ENCODE data around the gene TCF7L2.
A peak's percentile ranks its signal among the peaks of the same experiment; 100 is the strongest.

TCF7L2 gene

GRCh38 chr10:113020838-113021237 lies 70.8 kb downstream of the TCF7L2 start:
- DNase-seq, result peak in 8 of 58 donors; percentile 9 to 44 (median 22)

GRCh38 chr10:113021268-113022040 lies 71.4 kb downstream of the TCF7L2 start:
- peak in 38 of 58 donors; percentile 4 to 81 (median 40) for DNase-seq

GRCh38 chr10:113022265-113022664 lies 72.2 kb downstream of the TCF7L2 start:
- no peak for DNase-seq

- no peak for DNase-seq
These were observed 73.0 kb downstream of the TCF7L2 start for GRCh38 chr10:113023017-113023416.

- no peak for DNase-seq
These were observed 74.9 kb downstream of the TCF7L2 start for GRCh38 chr10:113024930-113025329.

GRCh38 chr10:113025487-113025886 lies 75.4 kb downstream of the TCF7L2 start:
- no peak for DNase-seq

GRCh38 chr10:113026679-113027078 lies 76.6 kb downstream of the TCF7L2 start:
- no peak for DNase-seq

- no peak for DNase-seq
These were observed 77.2 kb downstream of the TCF7L2 start for GRCh38 chr10:113027230-113027573.

GRCh38 chr10:113027574-113028455 lies 77.8 kb downstream of the TCF7L2 start:
- DNase-seq, result peak in 5 of 58 donors; percentile 23 to 55 (median 32)

GRCh38 chr10:113028456-113029440 lies 78.7 kb downstream of the TCF7L2 start:
- peak in 11 of 58 donors; percentile 4 to 49 (median 16) for DNase-seq

- no peak for DNase-seq
These were observed 80.4 kb downstream of the TCF7L2 start for GRCh38 chr10:113030453-113030852.

GRCh38 chr10:113031147-113031546 lies 81.1 kb downstream of the TCF7L2 start:
- DNase-seq, result no peak

- no peak for DNase-seq
These were observed 83.9 kb downstream of the TCF7L2 start for GRCh38 chr10:113033991-113034390.

GRCh38 chr10:113035732-113036312 lies 85.8 kb downstream of the TCF7L2 start:
- DNase-seq, result no peak

- no peak for DNase-seq
These were observed 86.6 kb downstream of the TCF7L2 start for GRCh38 chr10:113036619-113037018.

GRCh38 chr10:113037218-113037617 lies 87.2 kb downstream of the TCF7L2 start:
- DNase-seq, result no peak

GRCh38 chr10:113038183-113038582 lies 88.1 kb downstream of the TCF7L2 start:
- no peak for DNase-seq

- no peak for DNase-seq
These were observed 88.9 kb downstream of the TCF7L2 start for GRCh38 chr10:113038985-113039384.

GRCh38 chr10:113041324-113041723 lies 91.3 kb downstream of the TCF7L2 start:
- DNase-seq, result no peak

- no peak for DNase-seq
These were observed 92.0 kb downstream of the TCF7L2 start for GRCh38 chr10:113041841-113042750.
